GM18867 (cell line): ENCODE results near the gene P3H2.

Source experiments
- ATAC-seq: cut with Tn5 transposase; IDR thresholded peaks from one replicate; pipeline ENCODE4 v1.9.1; 2021; ENCODE audit warnings: mild to moderate bottlenecking, moderate library complexity; ENCODE audit not compliant: unreplicated experiment

Gene P3H2

DNA sequence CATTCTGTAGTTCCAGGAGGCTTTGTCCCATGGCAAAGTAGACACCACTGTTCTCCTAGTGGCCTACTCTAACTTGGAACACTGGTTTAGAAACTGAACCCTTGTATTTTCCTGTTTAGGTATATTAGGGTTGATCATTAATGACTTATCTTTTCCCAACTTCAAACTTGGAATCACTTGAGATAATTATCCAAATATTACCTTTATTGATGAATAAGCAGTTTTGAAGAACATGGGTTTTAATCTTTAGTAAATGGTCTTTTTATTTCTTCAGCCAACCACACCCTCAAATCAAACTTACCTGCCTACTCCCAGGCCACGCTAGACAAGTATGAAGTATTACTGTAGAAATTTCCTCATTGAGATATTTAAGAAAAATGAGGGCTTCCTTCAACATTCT, 6.5 kb upstream of the P3H2 start:
- no peak for ATAC-seq

GRCh38 chr3:190125436-190126068, 4.9 kb upstream of the P3H2 start:
- no peak for ATAC-seq

- ATAC-seq = no peak
These were observed 3.4 kb upstream of the P3H2 start for GRCh38 chr3:190124067-190124466.

GRCh38 chr3:190122198-190122771, 1.6 kb upstream of the P3H2 start:
- no peak for ATAC-seq

- no peak for ATAC-seq
These were observed 686 bp upstream of the P3H2 start for GRCh38 chr3:190121383-190121782.

DNA sequence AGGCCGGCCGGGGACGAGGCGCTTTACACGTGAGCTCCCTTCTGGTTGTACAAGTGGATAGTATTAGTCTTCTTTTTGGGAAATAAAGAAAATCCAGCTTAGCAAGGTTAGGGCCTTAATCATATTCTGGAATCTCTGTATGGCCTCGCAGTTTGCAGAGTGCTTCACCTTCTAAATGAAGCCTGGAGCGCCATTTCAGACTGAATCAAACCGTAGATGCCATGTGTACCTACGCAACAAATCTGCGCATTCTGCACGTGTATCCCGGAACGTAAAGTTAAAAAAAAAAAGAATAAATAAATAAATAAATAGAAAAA, 322 bp upstream of the P3H2 start:
- ATAC-seq = no peak

DNA sequence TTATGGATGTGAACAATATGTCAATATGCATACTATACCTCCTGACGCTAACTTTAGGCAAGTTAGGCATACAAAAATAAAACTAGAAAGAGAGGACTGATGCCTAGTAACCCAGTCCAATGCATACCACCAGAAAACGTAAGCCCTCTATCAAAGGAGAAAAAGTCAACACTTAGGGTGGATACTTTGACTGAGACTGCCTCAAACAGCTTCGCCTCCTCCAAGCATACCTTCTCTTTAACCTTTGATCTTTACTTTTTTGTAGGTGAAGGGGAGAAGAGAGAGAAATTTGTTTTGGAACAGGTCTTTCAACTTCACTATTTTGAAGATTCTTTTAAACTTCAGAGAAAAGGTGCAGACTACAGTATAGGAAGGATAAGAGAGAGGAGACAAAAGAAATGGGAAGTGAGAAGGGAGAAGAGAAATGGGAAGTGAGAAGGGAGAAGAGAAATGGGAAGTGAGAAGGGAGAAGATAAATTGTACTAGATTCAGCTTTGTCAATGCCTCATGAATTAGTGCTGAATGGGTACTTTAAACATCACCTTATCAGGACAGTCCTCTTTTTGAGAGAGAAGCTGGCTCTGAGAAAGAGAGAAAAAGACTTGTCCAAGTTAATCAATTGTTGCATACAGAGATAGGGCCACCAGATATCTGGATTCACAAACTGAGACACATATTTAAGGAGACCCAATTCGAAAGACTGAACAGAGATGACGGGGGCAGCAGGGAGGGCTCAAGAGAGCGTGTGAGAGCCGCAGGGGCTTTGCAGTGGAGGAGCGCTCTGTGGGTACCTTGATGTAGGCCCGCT, 1.0 kb downstream of the P3H2 start:
- peak; percentile 17 for ATAC-seq

DNA sequence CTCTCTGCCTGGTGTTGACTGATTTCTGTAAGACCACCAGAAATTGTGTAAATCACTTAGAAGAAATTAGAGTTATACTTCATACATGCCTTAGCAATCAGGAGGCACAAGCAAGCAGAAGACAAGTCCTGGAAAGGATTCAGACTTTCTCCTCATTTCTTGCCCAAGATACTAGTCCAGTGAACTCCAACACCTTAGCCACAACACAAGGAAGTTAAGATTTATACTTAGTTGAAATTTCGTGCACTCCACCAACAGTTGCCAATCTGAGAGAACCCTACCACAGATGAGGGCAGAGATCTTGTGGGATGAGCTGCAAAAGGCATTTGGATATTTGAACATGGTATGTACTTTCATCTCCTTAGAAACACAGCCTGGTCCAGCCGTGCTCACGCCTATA, 2.3 kb downstream of the P3H2 start:
- ATAC-seq = no peak

- no peak for ATAC-seq
These were observed 2.7 kb downstream of the P3H2 start for GRCh38 chr3:190117981-190118380.

DNA sequence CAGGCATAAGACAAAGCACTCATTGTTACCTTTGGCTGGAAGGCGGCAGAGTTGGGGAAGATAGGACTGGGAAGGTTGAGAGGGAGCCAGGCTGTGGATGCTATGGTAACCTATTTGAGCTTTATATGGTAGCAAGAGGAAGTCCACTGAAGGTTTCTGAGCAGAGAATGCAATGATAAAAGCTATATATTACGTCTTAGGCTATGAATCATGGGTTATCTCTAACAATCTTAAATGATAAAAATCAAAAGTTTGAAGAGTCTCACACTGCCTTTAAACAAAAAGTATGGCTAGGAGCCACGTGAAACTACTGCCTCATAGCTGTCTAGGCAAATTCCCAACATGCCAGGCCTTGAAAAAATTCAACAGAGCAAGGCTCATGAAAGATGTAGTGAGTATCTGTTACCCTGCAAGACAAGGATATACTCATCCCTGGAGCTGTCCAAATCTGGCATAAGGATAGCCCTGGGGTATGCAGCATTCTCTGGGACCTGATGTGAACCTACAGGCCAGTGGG, 4.1 kb downstream of the P3H2 start:
- no peak for ATAC-seq

DNA sequence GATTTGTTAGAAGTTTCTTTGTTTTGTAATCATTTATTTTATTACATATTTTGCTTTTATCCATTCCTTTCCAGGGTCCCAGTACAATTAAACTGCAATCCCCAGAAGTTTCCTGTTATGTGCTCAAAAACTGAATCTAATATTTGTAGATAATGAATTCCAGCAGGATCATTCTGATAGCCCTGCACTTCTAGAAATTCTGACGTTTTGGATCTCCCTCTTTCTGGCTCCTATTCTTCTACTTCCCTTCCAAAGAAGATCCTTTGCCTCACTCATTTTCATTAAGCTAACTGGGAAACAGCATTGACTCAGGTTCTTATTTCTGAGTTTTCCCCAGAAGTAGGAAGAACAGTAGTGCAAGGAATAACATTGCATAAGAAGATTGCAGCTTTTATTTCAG, 9.9 kb downstream of the P3H2 start:
- ATAC-seq = no peak

DNA sequence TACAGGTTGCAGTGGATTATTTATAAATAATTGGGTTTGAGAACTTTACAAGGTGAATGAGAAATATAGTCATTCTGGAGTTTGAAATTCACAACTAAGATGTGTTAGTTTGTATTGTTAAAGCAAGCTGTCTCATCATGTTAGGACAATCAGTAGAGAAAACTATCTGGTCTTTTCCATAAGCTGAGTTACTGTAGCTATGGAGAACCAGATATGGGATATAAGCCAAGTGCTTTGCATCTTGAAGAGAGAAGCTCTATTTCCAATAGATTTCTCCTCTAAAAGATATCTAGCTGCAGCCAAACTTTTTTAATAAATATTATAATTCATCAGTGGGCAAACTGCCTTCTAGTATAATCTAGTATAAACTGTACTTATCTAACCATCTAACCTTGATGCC, 11.3 kb downstream of the P3H2 start:
- ATAC-seq = no peak

DNA sequence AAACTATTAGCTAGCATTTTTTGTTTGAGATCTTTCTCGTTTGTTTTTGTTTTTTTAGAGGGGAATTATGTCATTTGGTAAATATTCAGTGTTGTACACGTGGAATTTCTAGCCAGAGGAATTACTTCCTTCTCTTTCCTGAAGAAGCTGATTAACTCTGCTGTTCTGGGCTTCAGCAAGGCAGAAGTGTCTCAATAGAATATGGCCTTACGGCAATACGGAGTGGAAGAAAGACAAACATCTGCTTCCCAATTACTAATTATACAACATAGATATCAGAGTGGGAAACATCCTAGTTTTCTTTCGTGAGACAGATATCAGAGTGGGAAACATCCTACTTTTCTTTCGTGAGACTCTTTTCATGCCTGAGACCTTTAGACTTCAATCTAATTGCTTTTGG, 11.9 kb downstream of the P3H2 start:
- ATAC-seq = no peak

GRCh38 chr3:190105876-190106275, 14.8 kb downstream of the P3H2 start:
- no peak for ATAC-seq

DNA sequence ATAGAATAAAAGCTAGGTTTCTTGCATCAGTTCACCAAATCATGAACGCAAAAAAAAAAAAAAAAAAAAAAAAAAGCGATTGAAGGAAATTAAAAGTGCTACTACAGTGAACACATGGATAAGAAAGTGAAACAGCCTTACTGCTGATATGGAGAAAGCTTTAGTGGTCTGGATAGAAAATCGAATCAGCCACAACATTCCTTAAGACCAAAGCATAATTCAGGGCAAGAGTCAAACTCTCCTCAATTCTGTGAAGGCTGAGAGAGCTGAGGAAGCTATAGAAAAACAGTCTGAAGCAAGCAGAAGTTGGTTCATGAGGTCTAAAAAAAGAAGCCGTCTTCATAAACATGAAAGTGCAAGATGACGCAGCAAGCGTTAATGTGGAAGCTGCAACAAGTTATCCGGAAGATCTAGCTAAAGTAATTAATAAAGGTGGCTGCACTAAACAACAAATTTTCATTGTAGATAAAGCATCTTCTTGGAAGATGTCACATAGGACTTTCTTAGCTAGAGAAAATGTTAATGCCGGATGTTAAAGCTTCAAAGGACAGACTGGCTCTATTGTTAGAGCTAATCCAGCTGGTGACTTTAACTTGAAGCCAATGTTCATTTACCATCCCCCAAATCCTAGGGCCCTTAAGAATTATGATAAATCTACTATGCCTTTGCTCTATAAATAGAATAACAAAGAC, 19.2 kb downstream of the P3H2 start:
- ATAC-seq = no peak

DNA sequence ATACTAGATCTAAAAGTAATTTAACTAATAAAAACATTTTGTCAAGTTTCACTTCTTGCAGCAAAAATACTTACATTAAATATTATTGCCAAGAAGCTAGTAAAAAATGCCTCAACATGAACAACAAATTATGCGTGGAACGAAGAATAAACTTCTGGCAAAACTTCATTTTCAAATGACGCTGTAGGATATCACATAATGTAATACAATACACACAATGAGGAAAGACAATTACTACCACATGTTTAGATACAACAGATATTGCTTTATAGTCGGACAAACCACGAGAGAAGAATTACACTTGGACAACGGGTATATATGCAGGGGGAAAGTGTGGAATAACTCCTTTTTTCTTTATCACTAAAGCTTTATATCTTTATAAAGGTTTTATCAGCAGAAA, 21.6 kb downstream of the P3H2 start:
- ATAC-seq = no peak

GRCh38 chr3:190097617-190098016, 23.1 kb downstream of the P3H2 start:
- ATAC-seq = no peak

GRCh38 chr3:190097025-190097424, 23.7 kb downstream of the P3H2 start:
- ATAC-seq = peak; percentile 61

DNA sequence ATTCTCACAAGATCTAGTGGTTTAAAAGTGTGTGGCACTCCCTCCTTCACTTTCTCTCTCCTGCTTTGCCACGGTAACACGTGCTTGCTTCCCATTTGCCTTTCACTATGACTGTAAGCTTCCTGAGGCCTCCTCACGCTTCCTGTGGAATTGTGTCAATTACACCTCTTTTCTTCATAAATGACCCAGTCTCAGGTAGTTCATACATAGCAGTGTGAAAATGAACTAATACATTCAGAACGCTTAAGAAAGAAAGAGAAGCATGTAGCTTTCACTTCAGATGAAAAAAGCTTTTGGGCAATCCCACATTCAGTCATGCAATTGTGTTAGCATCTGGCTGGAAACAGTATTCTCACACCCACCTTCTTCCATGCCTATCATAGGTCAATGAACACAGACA, 24.4 kb downstream of the P3H2 start:
- peak; percentile 54 for ATAC-seq

DNA sequence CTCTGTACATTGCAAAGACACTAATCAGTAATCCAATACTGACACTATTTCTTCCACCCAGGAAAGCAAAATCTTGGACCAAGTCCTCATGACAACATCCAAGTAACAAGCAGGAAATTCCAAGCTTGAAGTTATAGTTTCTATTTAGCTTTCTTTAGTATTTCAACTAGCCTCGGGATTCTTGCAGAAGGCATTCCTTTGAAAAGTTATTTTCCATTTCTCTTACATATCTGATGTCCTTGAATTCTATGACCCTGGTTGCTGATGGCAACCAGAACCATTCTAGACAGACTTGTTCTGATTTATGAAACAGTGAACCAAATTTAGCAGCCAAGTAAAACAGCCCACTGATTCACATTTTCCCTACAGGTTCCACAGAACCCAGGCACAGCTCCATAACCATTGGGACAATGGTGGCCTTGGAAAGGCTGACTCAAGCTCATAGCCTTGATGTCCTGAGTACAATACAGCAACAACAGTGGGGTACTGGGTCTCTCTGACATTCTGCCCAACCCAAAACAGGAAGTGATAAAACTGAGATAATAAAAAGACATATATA, 26.5 kb downstream of the P3H2 start:
- no peak for ATAC-seq

- no peak for ATAC-seq
These were observed 28.4 kb downstream of the P3H2 start for GRCh38 chr3:190092250-190092649.
